Spleen (tissue), 11 donors: ENCODE results near the gene PTPRN2. TPM values are rescaled to one million over a fixed set of nuclear protein-coding genes. Genes with fewer than 3 reads are reported as not detected.

Source experiments
- DNase-seq: peaks from one replicate; pipeline ENCODE4 v3.0.0-alpha.2; 2020
- H3K27ac ChIP-seq, 8 donors: fragments of 200-600 bp; sonication (generic) in 7 of 8; 1 replicate in 4 of 8; 2 replicates in 4 of 8; pipeline versions ENCODE4 v1.5.0 to v1.8.0; 2016 to 2021; ENCODE audit warnings: inconsistent platforms in 4 of 8, mild to moderate bottlenecking in 4 of 8, moderate library complexity in 1 of 8
- H3K27me3 ChIP-seq, 7 donors: fragments of 200-600 bp; sonication (generic) in 6 of 7; replicated peaks in 1 of 7; 1 replicate in 4 of 7; 2 replicates in 3 of 7; pipeline versions ENCODE4 v1.5.0 to v1.8.0; 2016 to 2021; ENCODE audit warnings: inconsistent platforms in 3 of 7, mild to moderate bottlenecking in 1 of 7
- H3K36me3 ChIP-seq, 6 donors: fragments of 200-600 bp; sonication (generic) in 5 of 6; 1 replicate in 4 of 6; 2 replicates in 2 of 6; pipeline versions ENCODE4 v1.5.0 to v1.8.0; 2016 to 2021; ENCODE audit warnings: inconsistent platforms in 2 of 6
- H3K4me1 ChIP-seq, 6 donors: fragments of 200-600 bp; sonication (generic) in 5 of 6; 1 replicate in 3 of 6; 2 replicates in 3 of 6; pipeline versions ENCODE4 v1.5.0 to v1.8.0; 2016 to 2021; ENCODE audit warnings: inconsistent platforms in 3 of 6
- H3K4me3 ChIP-seq, 8 donors: fragments of 200-600 bp; sonication (generic) in 7 of 8; 1 replicate in 4 of 8; 2 replicates in 4 of 8; pipeline versions ENCODE4 v1.5.0 to v1.8.0; 2016 to 2021; ENCODE audit warnings: inconsistent platforms in 4 of 8, mild to moderate bottlenecking in 4 of 8, moderate library complexity in 2 of 8
- H3K9me3 ChIP-seq, 8 donors: fragments of 200-600 bp; sonication (generic) in 7 of 8; 1 replicate in 4 of 8; 2 replicates in 4 of 8; pipeline versions ENCODE4 v1.5.0 to v1.8.0; 2016 to 2021; ENCODE audit warnings: inconsistent platforms in 4 of 8
- POLR2A ChIP-seq, 3 donors: fragments of 450-650 bp; IDR thresholded peaks; one replicate each; pipeline ENCODE4 v1.5.1; 2017; ENCODE audit warnings: antibody characterized with exemption in 3 of 3, mild to moderate bottlenecking in 1 of 3
- POLR2AphosphoS5 ChIP-seq, 3 donors: sonication (generic); formaldehyde crosslinking; IDR thresholded peaks; one replicate each; pipeline ENCODE4 v1.5.1; 2017; ENCODE audit warnings: antibody characterized with exemption in 3 of 3
- WGBS, 5 donors: extraction: QIAGEN DNeasy Blood & Tissue Kit in 3 of 5; methylation state at CpG; one replicate each; pipeline versions ENCODE4 v1.1.5 to v1.1.7; 2013 to 2018; 5-methylcytosine and 5-hydroxymethylcytosine counted together
- intact Hi-C: fragments of 100-400 bp; cut with DNase I; formaldehyde crosslinking; loops from one replicate; pipeline ENCODE4 v1.15.0; 2023; ENCODE audit warnings: low total_unique reads
- polyA plus RNA-seq, 3 donors: library from polyadenylated mRNA; stranded (reverse); fragments of 200-250 nt; gene quantifications; one replicate each; pipeline ENCODE4 v1.2.1, GENCODE V29; 2013
- total RNA-seq, 7 donors: library from RNA; depleted of rRNA in 3 of 7; stranded (reverse); fragments of >200 nt in 3 of 7; fragmentation: NEBNext Ultra II Directional in 4 of 7; extraction: Animal tissue kit (Norgen Biotek cat#: 25700) in 4 of 7; gene quantifications; one replicate each; pipeline versions ENCODE4 v1.1.0 to v1.2.1, GENCODE V29; 2016 to 2021
- TF ChIP-seq, protein P1 (sequence below), 11 experiments: fragments of 200-600 bp in 7 of 11; fragments of 450-650 bp in 4 of 11; sonication (generic) in 4 of 11; IDR thresholded peaks in 8 of 11; conservative IDR thresholded peaks in 3 of 11; 1 replicate in 7 of 11; 2 replicates in 4 of 11; pipeline versions ENCODE4 v1.4.0 to v1.8.0; 2016 to 2021; ENCODE audit warnings: antibody characterized with exemption in 11 of 11, inconsistent platforms in 4 of 11, mild to moderate bottlenecking in 1 of 11
- donor health status: healthy with polysubstance abuse.
- donor health status: DM: no; HTN: no; CAD: no; lungs with moderate emphysema.
- donor health status: DM: no; HTN: no; CAD: no.
- donor health status: Bipolar disorder and iron deficiency.
- donor health status: healthy.
- donor health status: DM: no; HTN: no; CAD: no.
- donor health status: DM: yes; HTN: yes; CAD: no.

Gene PTPRN2
- total and polyA plus RNA-seq, 10 donors, result 7.0 to 22.8 (median 16.8) TPM

DNA sequence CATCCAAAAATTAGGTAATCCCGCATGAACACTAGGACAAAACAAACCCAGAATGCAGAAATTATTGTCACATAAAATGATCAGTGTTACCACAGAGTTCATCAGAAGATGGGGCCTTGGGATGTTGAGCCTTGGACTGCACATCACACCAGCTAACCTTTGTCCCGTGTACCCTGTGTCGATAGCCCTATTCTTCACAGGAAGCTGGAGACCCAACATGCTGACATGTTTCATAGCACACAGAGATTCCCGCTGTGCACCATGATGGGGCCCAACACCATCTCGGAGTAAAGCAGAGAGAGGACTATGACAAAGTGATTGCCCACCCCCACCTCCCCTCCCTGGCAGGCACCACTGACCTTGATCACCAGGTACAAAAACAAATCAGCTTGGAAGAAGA is 4.5 kb downstream of the PTPRN2 start:
- no peak for DNase-seq
- H3K9me3 ChIP-seq, result peaks cover 0 to 31% (median 26%) of the 10 kb centered on the region in 8 donors
- intact Hi-C loops, result no loop called here
- H3K27me3 ChIP-seq, result peaks cover 0 to 67% (median 42%) of the 10 kb centered on the region in 7 donors
- WGBS, 5 donors, result 82 to 92% (median 88%) methylated on average over 5 of the region's 5 CpGs
- no peaks in the 10 kb centered on the region for H3K36me3 ChIP-seq
- no peak overlapping the region for H3K27ac ChIP-seq
- H3K4me1 ChIP-seq, result peaks cover 10 to 25% (median 15%) of the 10 kb centered on the region in 6 donors
- TF ChIP-seq POLR2AphosphoS5 (IDR thresholded peaks at IDR 0.05) (no peak), POLR2A (IDR thresholded peaks at IDR 0.05) (no peak)
- TF ChIP-seq, protein P1, sequence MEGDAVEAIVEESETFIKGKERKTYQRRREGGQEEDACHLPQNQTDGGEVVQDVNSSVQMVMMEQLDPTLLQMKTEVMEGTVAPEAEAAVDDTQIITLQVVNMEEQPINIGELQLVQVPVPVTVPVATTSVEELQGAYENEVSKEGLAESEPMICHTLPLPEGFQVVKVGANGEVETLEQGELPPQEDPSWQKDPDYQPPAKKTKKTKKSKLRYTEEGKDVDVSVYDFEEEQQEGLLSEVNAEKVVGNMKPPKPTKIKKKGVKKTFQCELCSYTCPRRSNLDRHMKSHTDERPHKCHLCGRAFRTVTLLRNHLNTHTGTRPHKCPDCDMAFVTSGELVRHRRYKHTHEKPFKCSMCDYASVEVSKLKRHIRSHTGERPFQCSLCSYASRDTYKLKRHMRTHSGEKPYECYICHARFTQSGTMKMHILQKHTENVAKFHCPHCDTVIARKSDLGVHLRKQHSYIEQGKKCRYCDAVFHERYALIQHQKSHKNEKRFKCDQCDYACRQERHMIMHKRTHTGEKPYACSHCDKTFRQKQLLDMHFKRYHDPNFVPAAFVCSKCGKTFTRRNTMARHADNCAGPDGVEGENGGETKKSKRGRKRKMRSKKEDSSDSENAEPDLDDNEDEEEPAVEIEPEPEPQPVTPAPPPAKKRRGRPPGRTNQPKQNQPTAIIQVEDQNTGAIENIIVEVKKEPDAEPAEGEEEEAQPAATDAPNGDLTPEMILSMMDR (IDR thresholded peaks at IDR 0.05 in 8 of 11, conservative IDR thresholded peaks at IDR 0.05 in 3 of 11), result no peak
- no peak overlapping the region for H3K4me3 ChIP-seq

DNA sequence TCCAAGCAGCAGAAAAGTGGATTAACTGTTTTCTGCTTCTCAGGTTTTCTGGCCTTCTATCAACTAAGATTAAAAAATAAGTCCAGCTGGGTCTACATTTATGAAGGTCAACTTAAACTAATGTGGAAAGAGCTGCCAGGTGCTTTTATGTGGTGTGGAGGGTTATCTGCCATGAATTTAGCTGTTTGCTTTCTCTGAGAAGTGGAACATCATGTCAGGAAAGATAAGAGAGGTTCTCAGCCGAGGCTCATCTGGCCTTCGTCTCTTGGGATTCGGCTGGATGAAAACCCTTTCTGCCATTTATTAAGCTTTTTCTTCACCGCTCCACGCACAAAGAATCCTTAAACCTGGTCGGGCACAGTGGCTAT is 5.5 kb downstream of the PTPRN2 start:
- peaks cover 10 to 17% (median 11%) of the 10 kb centered on the region in 6 donors for H3K4me1 ChIP-seq
- no peak overlapping the region for H3K27ac ChIP-seq
- peaks cover 0 to 58% (median 39%) of the 10 kb centered on the region in 7 donors for H3K27me3 ChIP-seq
- no peak overlapping the region for H3K4me3 ChIP-seq
- 78 to 89% (median 87%) methylated on average over 6 of the region's 6 CpGs for WGBS, 5 donors
- no peaks in the 10 kb centered on the region for H3K36me3 ChIP-seq
- intact Hi-C loops, result no loop called here
- TF ChIP-seq POLR2A (IDR thresholded peaks at IDR 0.05), result no peak
- TF ChIP-seq, protein P1 (IDR thresholded peaks at IDR 0.05 in 8 of 11, conservative IDR thresholded peaks at IDR 0.05 in 3 of 11), result no peak
- no peak for TF ChIP-seq POLR2AphosphoS5 (IDR thresholded peaks at IDR 0.05)
- H3K9me3 ChIP-seq, result peaks cover 0 to 31% (median 26%) of the 10 kb centered on the region in 8 donors
- no peak for DNase-seq

DNA sequence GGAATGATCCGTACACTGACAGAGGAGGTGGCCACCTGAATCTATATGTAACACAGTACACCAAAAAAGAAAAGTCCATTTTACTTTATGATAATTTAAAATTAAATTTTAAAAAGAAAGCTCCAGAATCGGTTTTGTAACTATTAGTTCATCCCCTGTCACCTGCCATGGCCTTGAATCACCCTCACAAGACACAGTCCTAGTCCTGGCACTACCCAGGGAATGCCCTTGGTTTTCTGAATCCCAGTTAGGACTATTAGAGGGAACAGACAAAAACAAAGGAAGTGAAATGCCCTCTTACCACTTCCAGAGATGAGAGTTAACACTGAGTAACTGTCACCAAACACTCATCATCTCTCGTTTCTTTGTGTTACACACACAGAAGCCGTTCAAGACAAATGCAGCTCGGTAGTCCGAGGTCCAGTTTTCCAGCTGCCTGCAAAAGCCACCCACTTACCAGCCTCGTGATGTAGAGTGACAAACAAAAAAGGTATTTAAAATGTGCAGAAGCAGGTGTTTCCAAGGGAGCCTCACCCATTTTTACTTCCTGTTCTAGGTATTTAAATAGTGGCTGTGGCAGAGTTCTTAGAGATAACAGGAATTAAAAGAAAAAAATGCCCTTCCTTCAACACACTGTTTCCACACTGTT is 6.1 kb downstream of the PTPRN2 start:
- Histone ChIP-seq H3K36me3 (no peaks in the 10 kb centered on the region), H3K9me3 (peaks cover 0 to 31% (median 26%) of the 10 kb centered on the region in 8 donors), H3K4me1 (peaks cover 6 to 12% (median 7%) of the 10 kb centered on the region in 6 donors), H3K4me3 (no peak overlapping the region), H3K27ac (no peak overlapping the region), H3K27me3 (peaks cover 0 to 53% (median 35%) of the 10 kb centered on the region in 7 donors)
- DNase-seq, result no peak
- WGBS, 5 donors, result 60 to 70% (median 64%) methylated on average over 7 of the region's 7 CpGs
- TF ChIP-seq POLR2AphosphoS5 (IDR thresholded peaks at IDR 0.05) (no peak), POLR2A (IDR thresholded peaks at IDR 0.05) (no peak)
- TF ChIP-seq, protein P1 (IDR thresholded peaks at IDR 0.05 in 8 of 11, conservative IDR thresholded peaks at IDR 0.05 in 3 of 11), result no peak
- intact Hi-C loops, result no loop called here
